Body of pancreas (tissue), 4 donors: ENCODE measurements around the gene PCDH9. TPM values are rescaled to one million over a fixed set of nuclear protein-coding genes. Genes with fewer than 3 reads are reported as not detected.

ENCODE experiments used
- ATAC-seq: fragments of 150-250 bp; one replicate; pipeline ENCODE4 v1.9.1; 2016
- DNase-seq, 4 donors: peaks; one replicate each; pipeline ENCODE4 v3.0.0-alpha.2; 2019
- H3K27ac ChIP-seq, 4 donors: fragments of 200-600 bp; sonication (generic); 1 replicate in 3 of 4; 2 replicates in 1 of 4; pipeline versions ENCODE4 v1.5.1 to v1.6.1; 2016 to 2019; ENCODE audit warnings: mild to moderate bottlenecking in 1 of 4, mixed read lengths in 1 of 4, moderate library complexity in 1 of 4
- H3K27me3 ChIP-seq, 2 donors: fragments of 200-600 bp; sonication (generic); one replicate each; pipeline ENCODE4 v1.6.0; 2016; ENCODE audit warnings: mild to moderate bottlenecking in 1 of 2
- H3K36me3 ChIP-seq, 2 donors: fragments of 200-600 bp; sonication (generic); replicated peaks in 1 of 2; 2 replicates each; pipeline ENCODE4 v1.5.1; 2016; ENCODE audit warnings: low read depth in 2 of 2; ENCODE audit not compliant: insufficient read depth in 1 of 2
- H3K4me1 ChIP-seq: fragments of 200-600 bp; sonication (generic); one replicate; pipeline ENCODE4 v1.6.0; 2016
- H3K4me3 ChIP-seq, 2 donors: fragments of 200-600 bp; sonication (generic); 1 replicate in 1 of 2; 2 replicates in 1 of 2; pipeline ENCODE4 v1.5.1; 2016 to 2019
- H3K9me3 ChIP-seq, 3 donors: fragments of 200-600 bp; sonication (generic); 1 replicate in 2 of 3; 2 replicates in 1 of 3; pipeline ENCODE4 v1.5.1; 2016
- POLR2A ChIP-seq, 3 donors: fragments of 450-650 bp; IDR thresholded peaks; one replicate each; pipeline ENCODE4 v1.6.1; 2016; ENCODE audit warnings: antibody characterized with exemption in 3 of 3, mild to moderate bottlenecking in 2 of 3
- WGBS, 2 donors: methylation state at CpG; one replicate each; pipeline ENCODE4 v1.1.5; 2017; 5-methylcytosine and 5-hydroxymethylcytosine counted together
- intact Hi-C: fragments of 100-400 bp; cut with DNase I; formaldehyde crosslinking; loops from one replicate; pipeline ENCODE4 v1.15.1; 2023
- total RNA-seq, 2 donors: library from RNA; depleted of rRNA; stranded (reverse); fragments of >200 nt; gene quantifications; one replicate each; pipeline ENCODE4 v1.1.0, GENCODE V29; 2016
- TF ChIP-seq, protein P1 (sequence below), 7 experiments: fragments of 450-650 bp in 4 of 7; fragments of 200-600 bp in 3 of 7; sonication (generic) in 3 of 7; IDR thresholded peaks; one replicate each; pipeline ENCODE4 v1.5.1; 2016 to 2019; ENCODE audit warnings: antibody characterized with exemption in 7 of 7

Gene PCDH9
- total RNA-seq, 2 donors from 2014 or later, result 3.6 to 3.9 TPM

DNA sequence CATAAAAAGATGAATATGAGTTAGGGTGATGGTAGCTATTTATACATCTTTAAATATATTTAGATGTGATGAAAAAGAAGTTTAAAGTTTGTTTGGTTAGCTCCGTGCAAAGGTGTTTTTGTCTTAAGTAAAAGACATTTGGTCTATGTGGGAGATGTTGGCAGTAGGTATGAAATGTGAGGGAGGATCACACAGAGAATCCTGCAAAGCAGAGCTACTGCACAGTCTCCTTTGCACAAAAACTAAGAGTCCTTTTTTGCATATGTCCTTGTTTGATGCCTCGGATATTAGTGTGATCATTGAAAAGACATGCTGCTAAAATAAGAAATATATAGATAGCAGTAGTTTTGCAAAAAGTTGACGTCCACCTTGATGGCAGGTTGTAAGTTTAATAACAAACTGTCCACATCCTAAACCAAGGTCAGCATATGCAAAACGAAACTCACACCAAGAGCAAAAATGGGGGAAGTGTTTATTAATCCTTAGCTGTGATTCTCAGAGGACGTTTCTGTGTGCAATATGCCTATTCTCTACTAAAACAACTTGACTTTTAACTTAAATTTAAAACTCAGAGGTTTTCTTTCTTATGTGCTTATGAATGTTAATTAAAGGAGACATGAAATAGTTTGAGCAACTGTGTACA, 870.1 kb downstream of the PCDH9 start:
- WGBS, 2 donors, result 25 to 32% methylated on average over 5 of the region's 5 CpGs
- H3K36me3 ChIP-seq, result no peaks in the 10 kb centered on the region
- H3K27me3 ChIP-seq, result no peaks in the 10 kb centered on the region
- H3K27ac ChIP-seq, result no peak overlapping the region
- no peaks in the 10 kb centered on the region for H3K9me3 ChIP-seq
- no peaks in the 10 kb centered on the region for H3K4me1 ChIP-seq
- ATAC-seq, result no peak
- no peak for DNase-seq
- no peak for TF ChIP-seq POLR2A (IDR thresholded peaks at IDR 0.05)
- TF ChIP-seq, protein P1, sequence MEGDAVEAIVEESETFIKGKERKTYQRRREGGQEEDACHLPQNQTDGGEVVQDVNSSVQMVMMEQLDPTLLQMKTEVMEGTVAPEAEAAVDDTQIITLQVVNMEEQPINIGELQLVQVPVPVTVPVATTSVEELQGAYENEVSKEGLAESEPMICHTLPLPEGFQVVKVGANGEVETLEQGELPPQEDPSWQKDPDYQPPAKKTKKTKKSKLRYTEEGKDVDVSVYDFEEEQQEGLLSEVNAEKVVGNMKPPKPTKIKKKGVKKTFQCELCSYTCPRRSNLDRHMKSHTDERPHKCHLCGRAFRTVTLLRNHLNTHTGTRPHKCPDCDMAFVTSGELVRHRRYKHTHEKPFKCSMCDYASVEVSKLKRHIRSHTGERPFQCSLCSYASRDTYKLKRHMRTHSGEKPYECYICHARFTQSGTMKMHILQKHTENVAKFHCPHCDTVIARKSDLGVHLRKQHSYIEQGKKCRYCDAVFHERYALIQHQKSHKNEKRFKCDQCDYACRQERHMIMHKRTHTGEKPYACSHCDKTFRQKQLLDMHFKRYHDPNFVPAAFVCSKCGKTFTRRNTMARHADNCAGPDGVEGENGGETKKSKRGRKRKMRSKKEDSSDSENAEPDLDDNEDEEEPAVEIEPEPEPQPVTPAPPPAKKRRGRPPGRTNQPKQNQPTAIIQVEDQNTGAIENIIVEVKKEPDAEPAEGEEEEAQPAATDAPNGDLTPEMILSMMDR (IDR thresholded peaks at IDR 0.05), result no peak
- intact Hi-C loops, result no loop called here
- H3K4me3 ChIP-seq, result no peak overlapping the region

DNA sequence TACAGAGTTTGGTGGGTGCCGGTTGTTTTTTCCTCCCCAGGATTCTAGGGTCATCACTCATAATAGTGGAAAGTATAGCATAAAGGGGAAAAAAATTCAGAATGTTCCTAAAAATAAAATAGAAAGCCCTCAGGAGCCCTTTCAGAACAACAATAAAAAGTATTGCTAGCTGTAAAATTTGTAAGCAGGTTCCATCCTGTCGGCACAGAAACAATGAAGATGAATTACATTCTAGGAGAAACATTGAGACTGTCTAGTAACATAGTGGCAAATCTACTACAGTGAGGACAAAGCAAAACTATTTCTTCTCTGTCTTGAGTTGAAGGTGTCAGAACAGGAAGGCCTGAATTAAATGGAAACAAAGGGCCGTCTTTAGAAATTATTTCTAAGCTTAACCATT, 870.7 kb downstream of the PCDH9 start:
- Histone ChIP-seq H3K27ac (no peak overlapping the region), H3K27me3 (no peaks in the 10 kb centered on the region), H3K4me3 (no peak overlapping the region), H3K9me3 (no peaks in the 10 kb centered on the region), H3K4me1 (no peaks in the 10 kb centered on the region), H3K36me3 (no peaks in the 10 kb centered on the region)
- intact Hi-C loops, result no loop called here
- DNase-seq, result no peak
- 78 to 82% methylated on average over 3 of the region's 3 CpGs for WGBS, 2 donors
- TF ChIP-seq, protein P1 (IDR thresholded peaks at IDR 0.05), result no peak
- no peak for TF ChIP-seq POLR2A (IDR thresholded peaks at IDR 0.05)
- no peak for ATAC-seq

DNA sequence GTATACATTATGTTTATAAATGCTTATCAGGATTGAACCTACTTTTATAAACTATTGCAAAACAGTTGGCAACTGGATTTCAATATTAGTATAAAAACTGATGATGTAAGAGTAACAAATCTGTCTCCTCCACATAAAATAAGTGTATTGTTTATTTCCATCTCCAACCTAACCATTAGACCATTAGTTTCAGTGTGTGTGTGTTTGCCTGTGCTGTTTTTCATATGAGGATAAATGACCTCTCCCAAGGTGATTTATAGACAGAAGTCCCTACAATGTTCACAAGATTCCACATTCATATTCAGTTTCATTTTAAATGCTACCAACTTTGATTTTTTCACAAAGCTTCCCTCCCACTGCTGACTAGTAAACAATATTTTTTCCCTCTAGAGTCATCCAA, 871.6 kb downstream of the PCDH9 start:
- Histone ChIP-seq H3K36me3 (no peaks in the 10 kb centered on the region), H3K9me3 (no peaks in the 10 kb centered on the region), H3K27me3 (no peaks in the 10 kb centered on the region), H3K4me3 (no peak overlapping the region), H3K27ac (no peak overlapping the region), H3K4me1 (no peaks in the 10 kb centered on the region)
- DNase-seq, result no peak
- ATAC-seq, result no peak
- intact Hi-C loops, result no loop called here
- no peak for TF ChIP-seq POLR2A (IDR thresholded peaks at IDR 0.05)
- TF ChIP-seq, protein P1 (IDR thresholded peaks at IDR 0.05), result no peak

DNA sequence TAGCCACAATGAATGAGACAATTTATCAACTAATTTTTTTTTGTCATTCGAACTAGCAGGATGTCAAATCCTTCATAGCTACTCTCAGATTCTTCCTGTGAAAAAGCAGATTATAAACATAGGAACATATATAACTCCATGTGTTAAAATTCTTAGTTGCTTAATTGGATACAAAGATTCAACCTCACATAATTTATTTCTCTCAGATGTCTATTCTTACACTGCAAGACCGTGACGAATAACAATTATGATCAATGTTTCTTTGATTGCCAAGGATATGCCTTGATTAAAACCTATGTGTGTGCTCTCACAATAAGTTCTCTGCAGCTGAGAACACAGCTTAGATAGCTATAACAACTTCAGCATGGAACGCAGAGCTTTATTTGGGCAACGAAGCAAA, 872.7 kb downstream of the PCDH9 start:
- H3K27ac ChIP-seq, result no peak overlapping the region
- no peaks in the 10 kb centered on the region for H3K9me3 ChIP-seq
- no peak overlapping the region for H3K4me3 ChIP-seq
- no peaks in the 10 kb centered on the region for H3K36me3 ChIP-seq
- no peak for TF ChIP-seq POLR2A (IDR thresholded peaks at IDR 0.05)
- TF ChIP-seq, protein P1 (IDR thresholded peaks at IDR 0.05), result no peak
- ATAC-seq, result no peak
- H3K27me3 ChIP-seq, result no peaks in the 10 kb centered on the region
- no peaks in the 10 kb centered on the region for H3K4me1 ChIP-seq
- intact Hi-C loops, result no loop called here
- 82 to 85% methylated on average over 5 of the region's 5 CpGs for WGBS, 2 donors
- no peak for DNase-seq
